T follicular helper cell (primary cell): ENCODE measurements around the gene GSK3B.

Experiments
- DNase-seq: peaks from one replicate; pipeline ENCODE4 v3.0.0-alpha.2; 2020; ENCODE audit warnings: low read depth

Gene GSK3B

DNA sequence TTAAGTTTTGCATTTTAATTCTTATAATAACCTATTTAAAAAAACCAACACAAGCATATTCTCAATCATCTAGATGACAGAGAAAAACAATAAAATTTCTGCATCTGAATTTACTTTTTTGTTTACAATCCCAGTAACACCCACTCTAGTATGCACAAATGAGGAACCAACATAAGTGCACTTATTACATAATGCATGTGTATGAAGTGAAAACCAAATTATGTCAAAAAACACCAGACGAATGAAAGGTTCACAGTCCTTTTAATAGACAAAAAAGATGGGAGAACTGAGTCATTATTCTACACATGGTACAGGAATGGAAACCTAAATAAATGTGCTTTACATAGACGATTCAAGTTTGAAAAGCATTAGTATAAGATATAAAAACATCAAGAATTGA lies 220.6 kb downstream of the GSK3B start:
- no peak for DNase-seq

DNA sequence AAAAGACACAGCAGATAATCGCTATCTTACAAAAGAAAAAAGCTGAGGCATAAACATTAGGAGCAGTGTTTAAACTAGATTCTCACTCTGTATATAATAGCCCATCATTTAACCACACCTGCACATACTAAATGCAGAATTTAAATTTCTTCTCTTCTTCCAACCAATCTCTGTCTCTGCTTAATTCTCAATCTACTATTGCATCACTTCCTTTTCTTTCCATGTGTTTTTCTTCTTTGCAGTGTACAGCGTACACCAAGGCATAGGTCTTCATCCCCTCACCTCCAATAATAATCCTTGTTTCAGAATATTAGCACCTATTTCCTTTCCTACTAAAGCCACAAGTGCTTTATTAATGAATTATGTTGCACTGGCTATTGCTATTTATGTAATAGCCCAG lies 221.5 kb downstream of the GSK3B start:
- DNase-seq: no peak

DNA sequence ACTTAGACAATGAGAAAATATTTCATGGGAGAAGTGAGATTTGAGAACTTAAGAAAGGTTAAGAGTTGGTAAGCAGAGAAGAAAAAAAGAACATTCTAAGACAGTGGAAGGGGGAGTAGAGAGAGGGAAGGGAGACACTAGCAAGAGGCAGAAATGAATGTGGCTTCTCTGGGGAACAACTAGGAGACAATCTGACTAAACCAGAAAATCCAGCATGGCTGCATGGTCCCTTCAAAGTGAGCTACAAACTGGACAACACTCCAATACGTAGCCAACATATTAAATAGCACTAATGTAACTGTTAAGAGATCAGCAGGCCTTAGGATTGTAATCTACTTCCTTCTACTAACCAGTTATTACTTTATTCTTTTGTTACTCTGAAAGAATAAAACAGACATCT lies 222.7 kb downstream of the GSK3B start:
- DNase-seq: no peak

DNA sequence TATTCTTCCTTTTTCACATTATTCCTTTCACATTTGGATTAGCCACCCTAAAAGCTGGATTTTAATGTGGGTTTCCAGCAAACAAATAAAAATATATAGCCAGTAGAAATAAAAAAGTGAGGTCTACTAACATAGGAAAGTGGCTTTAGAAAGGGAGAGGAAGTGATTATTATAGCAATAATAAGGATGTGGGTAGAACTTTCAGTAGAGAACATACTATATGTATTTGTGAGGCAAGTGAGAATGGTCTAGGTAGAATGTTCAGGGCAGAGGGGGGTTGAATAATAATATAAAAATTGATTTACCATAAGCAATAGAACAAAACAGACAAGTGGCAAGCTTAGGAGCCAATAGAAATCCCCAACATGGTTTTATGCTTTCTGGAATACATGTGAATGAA lies 223.7 kb downstream of the GSK3B start:
- no peak for DNase-seq

DNA sequence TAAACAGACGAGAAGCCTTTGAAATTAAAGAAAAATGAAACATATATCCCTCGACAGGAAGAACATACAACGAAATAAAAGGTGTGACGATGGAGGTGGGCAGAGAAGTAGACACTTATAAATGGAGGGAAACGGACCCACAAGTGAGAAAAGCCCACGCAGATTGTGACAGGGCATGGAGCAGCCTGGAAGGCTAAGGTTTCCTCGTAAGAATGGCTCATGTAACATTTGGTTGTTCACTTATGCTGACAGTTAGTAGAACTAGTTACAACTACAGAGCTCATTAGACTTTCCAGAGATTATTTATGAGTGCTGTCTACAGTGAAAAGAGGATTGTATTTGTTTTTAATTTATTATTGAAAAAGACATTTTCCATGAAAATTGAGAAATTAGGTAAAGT lies 229.8 kb downstream of the GSK3B start:
- no peak for DNase-seq

DNA sequence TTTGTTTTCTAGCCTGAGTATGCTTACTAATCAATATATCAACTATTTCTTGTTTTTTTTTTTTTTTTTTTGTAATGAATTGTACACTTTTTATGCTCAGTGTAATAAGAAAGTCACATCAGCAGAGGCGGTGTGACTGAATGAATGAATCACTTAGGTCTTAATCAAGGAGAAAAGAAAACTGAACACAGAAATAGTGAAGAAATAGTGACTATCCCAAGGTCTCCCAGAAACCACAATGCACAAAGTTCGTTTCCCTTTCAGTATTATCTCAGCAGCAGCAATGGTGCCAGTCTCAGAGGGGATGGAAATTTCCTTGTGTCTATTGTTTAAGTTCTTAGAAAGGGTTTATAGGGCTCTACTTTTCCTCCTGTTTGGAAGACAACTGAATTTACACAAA lies 231.6 kb downstream of the GSK3B start:
- DNase-seq: no peak

DNA sequence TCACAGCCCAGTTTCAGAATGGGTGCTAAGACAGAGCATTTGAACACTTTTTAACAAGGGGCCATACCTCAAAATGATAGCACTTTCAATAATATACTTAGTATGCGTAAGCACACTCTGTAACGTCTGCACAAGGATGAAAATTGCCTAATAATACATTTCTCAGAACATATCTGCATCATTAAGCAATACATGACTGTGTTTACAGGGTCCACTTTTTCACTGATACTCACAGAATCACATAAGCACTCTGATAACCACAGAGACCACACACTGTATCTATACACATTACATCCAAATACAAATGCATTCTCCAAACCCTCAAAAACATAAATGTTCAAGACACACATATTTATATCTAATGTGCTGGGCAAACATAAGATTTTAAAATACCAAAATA lies 232.6 kb downstream of the GSK3B start:
- no peak for DNase-seq

DNA sequence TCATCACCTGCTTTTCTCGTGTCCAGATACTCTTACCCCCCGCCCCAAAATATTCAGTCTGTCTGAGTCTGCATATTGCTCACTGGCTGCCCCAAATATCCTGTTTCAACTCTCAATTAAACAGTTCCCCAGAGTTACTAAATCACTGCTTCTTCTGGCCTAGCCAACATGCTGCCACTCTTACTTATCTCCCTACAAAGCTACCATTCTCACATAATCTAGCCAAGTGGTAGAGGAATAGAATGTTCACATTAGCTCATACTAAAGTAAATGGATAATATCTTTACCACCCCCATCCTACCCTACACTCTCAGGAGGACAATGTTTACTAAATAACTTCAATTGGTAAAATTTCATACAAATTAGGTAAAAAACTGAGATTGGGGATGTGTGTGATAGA lies 234.5 kb downstream of the GSK3B start:
- DNase-seq: no peak

DNA sequence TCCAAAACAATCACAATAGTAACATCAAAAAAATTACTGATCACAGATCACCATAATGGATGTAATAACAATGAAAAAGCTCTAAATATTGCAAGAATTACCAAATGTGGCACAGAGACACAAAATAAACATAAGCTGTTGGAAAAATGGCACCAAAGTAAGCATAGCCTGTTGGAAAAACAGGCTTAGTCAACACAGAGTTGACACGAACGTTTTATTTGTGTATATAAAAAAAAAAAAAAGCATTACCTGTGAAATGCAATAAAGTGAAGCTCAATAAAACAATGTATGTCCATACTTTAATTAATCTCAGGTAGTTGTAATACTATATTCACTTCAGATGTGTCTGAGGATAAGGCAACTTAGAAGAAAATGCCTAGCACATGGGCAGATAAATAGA lies 235.3 kb downstream of the GSK3B start:
- no peak for DNase-seq

DNA sequence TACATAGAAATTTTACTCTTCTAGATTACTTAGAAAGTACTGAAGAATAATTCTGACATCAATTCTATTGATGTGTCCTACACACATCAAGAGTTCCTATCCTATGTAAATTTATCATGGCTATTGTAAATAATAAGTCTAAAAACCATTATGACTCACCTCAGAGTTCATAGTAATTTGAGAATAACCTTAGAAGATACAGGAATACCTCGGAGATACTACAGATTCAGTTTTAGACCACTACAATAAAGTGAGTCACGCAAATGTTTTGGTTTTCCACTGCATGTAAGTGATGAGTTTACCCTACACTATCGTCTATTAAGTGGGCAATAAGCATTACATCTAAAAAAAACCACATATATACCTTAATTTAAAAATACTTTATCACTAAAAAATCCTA lies 237.6 kb downstream of the GSK3B start:
- DNase-seq: no peak

DNA sequence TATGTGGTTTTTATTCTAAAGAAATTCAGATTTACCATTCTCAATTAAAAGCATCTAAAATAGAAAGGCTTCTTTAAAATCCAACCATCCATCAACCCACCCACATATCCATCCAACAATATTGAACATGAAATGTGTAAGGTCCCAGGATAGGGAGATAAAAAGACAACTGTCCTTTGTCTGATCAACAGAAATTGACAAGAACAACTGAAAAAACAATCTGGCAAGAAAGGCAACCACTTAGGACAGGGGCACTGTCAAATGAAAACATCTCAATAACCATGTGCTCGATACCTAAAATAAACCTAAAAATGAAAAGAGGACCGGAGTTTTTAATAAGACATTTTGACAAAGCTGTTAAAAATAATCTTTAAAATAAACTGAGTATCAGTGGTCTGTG lies 245.1 kb downstream of the GSK3B start:
- DNase-seq: no peak

DNA sequence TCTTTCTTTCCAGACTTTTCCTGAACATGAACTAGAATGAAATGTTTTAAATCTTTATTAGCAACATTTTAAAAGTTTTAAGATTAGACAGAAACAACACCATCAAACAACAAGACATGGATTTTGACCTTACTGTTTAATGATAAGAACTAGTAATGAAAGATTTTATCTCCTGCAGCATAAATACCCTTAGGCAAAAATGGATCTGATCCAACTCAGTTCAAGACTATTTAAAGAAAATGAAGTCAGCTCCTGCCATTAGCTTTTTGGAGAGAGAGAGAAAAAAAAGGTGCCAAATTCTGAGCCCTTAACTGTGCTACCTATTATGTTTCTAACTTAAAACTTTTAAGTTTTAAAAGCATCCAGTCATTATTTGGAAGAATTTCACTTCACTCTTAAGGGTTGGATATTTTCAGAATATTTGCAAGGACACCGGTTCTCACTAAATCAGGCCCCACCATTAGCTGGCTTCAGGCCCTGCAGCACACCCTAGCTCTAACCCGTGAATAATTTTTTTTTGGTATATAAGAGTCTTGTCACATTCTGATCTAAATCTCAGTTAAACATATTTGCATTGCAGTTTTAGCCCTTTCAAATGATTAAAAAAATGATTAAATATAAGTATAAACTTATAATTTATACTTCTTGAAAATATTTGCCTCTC lies 252.3 kb downstream of the GSK3B start:
- no peak for DNase-seq

DNA sequence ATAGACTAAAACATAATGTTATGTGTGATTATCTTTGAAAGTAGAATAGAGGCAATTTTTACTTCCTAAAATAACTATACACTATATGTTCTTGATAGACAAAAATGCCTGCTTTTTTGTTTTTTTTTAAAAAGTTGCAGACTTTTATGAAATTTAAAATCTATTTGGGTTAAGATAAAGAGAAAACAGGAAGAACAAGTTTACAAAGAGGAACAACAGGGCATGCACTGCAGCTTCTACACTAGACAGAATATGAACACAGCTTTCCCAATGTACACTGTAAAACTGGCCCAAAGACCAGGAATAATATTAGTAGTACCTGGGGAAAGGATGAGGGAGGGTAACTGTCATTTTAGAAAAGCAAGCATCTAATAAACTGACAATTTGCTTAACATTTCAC lies 258.7 kb downstream of the GSK3B start:
- DNase-seq: no peak

DNA sequence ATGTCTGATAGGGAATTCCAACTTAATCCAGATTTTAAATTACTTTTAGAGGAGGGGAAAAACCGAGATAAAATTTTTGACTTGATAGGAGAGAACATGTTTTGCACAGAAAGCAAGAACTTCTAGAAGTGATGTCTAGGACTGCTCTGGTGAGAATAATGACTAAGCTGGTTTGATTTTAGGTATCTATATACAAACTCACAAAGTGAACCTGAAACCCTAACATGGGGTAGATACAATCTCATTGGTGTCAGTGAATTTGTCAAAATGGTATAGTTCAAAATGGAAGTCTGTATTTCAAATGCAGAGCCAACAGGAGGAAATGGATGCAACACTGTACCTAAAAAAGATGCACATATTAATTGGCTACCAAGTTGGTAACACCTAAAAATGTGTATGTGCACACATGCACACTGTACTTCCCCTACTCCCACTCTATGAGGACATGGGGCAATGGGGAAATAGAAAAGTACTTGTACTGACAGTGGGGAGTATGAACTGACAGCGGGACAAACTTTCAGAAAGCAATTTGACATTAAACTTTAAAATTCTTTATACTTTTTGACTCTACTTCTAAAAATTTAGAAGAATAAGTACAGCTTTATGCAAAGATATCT lies 259.4 kb downstream of the GSK3B start:
- no peak for DNase-seq

DNA sequence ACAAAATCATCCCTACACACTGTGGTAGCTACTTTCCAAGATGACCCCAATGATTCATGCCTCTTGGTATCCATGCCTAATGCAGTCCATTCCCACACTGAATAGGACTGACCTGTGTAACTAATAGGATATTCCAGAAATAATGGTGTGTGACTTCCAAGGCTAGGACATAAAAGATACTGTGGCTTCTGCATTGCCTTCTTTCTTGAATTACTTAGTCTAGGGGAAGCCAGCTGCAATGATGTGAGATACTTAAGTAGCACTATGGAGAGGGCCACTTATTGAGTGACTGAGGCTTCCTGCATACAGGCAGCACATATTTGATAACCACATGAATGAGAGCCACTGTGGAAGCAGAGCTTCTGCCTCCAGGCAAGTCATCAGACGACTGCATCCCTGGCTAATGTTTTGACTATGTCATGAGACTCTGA lies 262.3 kb downstream of the GSK3B start:
- DNase-seq: no peak

DNA sequence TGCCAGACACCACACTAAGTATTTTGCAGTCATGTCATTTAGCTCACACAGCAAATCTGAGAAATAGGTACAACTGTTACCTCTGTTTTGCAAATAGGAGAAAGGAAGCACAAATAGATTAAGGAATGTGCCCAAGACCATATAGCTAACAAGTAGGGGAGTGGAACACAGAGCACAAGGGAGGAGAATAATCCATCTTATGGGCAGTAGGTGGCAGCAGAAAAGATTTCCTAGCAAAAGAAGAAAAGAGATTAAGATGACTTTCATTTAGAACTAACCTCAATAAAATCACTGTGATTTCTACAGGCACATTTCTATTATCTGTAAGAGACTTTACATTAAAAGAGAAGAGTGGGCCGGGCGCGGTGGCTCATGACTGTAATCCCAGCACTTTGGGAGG lies 263.2 kb downstream of the GSK3B start:
- no peak for DNase-seq

DNA sequence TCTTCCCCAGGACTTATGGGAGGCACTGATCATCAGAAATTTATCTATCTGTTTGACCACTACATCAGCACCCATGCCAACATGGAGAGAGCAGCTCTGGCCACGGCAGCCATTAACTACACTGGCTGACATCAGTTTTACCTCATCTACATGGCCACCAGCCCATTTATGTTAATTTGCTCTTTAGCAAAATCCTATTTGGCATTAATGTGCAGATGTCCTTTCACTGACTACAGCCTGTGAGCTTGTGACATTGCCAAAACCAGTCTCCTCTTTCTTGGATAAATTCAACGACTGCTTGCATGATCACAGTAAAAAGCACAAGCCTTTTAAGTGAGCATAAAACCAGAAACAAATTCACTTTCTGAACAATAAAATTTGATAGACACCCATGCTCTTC lies 264.8 kb downstream of the GSK3B start:
- no peak for DNase-seq

DNA sequence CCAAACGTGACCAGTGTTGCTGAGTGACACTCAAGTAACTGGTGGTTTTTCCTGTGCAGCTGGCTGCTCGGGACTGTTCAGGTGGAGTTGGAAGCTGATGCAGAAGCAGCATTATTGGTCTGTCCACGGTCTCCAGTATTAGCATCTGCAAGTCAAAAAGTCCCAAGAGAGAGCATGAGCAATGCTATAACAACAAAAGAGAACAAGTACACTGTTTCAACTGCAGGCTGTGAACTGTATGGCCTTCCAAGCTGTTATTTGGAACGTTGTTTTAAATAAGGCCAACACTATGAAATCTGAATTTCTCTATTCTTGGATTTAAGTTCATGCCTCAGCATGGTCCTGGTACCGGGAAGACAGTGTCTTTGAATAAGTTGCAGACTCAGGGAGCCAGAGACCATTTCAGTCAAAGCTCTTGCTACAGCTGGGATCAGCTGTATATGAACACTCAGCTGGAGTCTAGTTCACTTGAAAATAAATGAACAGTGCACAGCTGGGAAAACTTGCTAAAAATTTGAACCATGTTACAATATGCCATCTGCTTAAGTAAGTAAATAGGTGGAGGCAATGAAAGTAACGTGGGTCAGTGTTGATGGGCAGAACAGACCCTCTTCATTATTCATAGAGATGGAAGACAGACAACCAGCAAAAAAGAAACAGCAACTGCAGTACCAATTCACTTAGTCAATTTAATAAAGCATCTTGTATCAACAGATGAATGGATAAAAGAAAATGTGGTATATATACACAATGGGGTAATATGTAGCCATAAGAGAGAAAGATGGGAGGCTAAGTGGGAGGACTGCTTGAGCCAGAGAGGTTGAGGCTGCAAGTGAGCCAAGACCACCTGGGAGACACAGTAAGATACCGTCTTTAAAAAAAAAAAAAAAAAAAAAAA lies 267.3 kb downstream of the GSK3B start:
- DNase-seq: no peak

DNA sequence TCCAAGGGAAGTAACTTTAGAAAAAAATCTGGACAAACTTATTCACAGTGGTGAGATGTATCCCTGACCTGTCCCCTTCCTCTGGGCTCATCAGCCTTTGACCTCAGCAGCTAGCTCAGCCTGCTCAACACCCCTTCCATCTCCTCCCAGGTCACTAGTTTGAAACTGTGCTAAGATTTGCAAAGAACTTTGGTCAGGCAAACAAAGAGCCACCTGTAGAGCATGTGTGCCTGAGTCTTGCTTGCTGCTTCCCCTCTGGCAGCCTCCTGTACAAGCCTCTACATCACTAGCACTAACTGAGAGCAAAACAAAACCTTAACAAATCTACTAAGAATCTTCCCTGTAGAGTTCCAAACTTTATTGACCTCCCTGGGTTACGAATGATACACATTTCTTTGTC lies 268.4 kb downstream of the GSK3B start:
- no peak for DNase-seq

DNA sequence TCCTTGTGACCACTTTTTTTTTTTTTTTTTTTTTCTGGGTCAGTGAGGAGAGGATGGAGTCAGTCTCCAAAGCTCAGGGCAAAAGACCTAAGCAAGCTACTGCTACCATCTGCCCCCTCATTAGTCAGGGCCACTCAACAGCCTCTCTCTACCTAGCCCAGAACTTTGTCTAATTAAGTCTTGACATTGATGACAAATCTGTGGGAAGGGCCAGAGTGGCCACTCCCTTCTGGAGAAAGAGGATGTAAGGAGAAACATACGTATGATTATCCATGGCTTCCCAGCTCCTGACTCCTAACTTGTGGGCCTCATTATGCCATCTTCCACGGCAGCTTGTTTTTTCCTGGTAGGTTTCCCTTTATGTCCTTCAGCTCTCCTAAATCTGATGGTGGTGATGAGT lies 274.4 kb downstream of the GSK3B start:
- DNase-seq: no peak

DNA sequence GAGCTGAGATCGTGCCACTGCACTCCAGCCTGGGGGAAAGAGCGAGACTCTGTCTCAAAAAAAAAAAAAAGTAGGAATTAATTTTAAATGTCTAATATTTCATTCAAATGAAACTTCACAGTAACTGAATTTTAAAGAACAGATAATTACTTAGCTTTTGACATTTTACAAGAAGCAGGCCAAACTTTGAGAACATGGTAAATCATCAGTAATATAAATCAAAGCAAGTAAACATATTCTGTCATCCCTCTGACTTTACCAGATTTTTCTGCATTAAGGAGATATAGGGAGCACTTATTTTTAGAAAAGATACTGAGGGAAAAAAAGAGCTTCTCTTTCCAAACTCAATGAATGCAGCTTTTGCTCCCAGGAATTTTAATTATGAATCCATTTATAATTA lies 275.3 kb downstream of the GSK3B start:
- DNase-seq: no peak

DNA sequence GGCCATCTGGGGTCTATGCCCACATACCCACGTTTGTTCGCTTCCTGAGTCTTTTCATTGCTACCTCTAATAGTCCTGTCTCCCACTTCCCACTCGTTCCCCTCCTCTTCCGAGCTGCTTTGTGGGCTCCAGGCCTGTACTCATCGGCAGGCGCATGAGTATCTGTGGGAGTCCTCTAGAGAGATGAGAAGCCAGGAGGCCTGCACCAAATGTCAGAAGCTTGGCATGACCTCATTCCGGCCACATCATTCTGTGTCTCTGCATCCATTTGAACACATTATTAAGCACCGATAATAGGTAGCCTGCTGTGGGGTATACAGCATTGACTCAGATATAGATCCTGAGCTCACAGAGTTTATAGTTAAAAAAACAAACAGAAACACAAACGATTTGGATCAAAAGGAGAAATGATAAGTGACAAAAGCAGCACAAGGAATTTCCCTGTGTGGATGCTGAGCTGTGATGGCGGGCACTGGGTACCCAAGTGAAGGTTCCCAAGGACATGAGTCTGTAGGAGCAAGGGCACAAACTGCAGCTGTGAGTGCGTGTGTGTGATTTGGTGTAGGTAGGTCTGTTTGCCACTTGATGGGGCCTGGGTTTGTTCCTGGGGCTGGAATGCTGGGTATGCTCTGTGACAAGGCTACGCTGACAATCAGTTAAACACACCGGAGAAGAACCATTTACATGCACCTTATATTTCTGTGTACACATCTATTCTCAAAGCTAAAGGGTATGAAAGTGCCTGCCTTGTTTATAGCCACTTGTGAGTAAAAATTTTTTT lies 276.5 kb downstream of the GSK3B start:
- DNase-seq: no peak
